IMR-90 (cell line): ENCODE measurements around the gene HINT2. TPM values are rescaled to one million over a fixed set of nuclear protein-coding genes. Genes with fewer than 3 reads are reported as not detected.

Source experiments
- ATAC-seq: fragments of 200-7000 bp; cut with Tn5 transposase; 2 replicates; pipeline ENCODE4 v1.9.1; 2020; ENCODE audit warnings: low read depth, mild to moderate bottlenecking, moderate library complexity
- BruUV-seq: library from RNA; stranded (reverse); fragments of 400-500 nt; replicated peaks from 2 replicates; lab custom pipeline; 2021; lab: Mats Ljungman, UMichigan
- CTCF ChIA-PET: fragments of 300-600 bp; formaldehyde crosslinking; extraction: SDS; loops from one replicate; lab custom pipeline; 2021; ENCODE audit warnings: antibody characterized with exemption; lab: Yijun Ruan, JAX
- POLR2A ChIA-PET: fragments of 300-600 bp; sonication (Branson Sonifier 250); formaldehyde crosslinking; loops from one replicate; lab custom pipeline; 2022; ENCODE audit warnings: antibody characterized with exemption; ENCODE audit not compliant: unreplicated experiment; lab: Charles Lee
- DNase-seq: peaks from one replicate; pipeline ENCODE4 v3.0.0; 2013
- H2AFZ ChIP-seq: replicated peaks from 2 replicates; pipeline ENCODE3; 2013; ENCODE audit warnings: low read length, mild to moderate bottlenecking; ENCODE audit not compliant: poor library complexity
- H2AK5ac ChIP-seq: 2 replicates; pipeline ENCODE4 v1.6.1; 2013; ENCODE audit warnings: low read depth, low read length, inconsistent platforms
- H2AK9ac ChIP-seq: replicated peaks from 2 replicates; pipeline ENCODE3; 2013; ENCODE audit warnings: mild to moderate bottlenecking, low read depth, low read length, moderate library complexity; ENCODE audit not compliant: poor library complexity
- H2BK120ac ChIP-seq: 2 replicates; pipeline ENCODE4 v1.6.1; 2013; ENCODE audit warnings: low read depth, low read length, inconsistent platforms
- H2BK15ac ChIP-seq: 3 replicates; pipeline ENCODE4 v1.6.1; 2013; ENCODE audit warnings: low read depth, low read length, inconsistent platforms
- H2BK20ac ChIP-seq: 2 replicates; pipeline ENCODE4 v1.6.1; 2013; ENCODE audit warnings: low read depth, mild to moderate bottlenecking, inconsistent platforms, low read length, moderate library complexity
- H2BK5ac ChIP-seq: 2 replicates; pipeline ENCODE4 v1.6.1; 2013; ENCODE audit warnings: mild to moderate bottlenecking, low read depth, low read length, inconsistent platforms; ENCODE audit not compliant: poor library complexity, severe bottlenecking
- H3K14ac ChIP-seq: replicated peaks from 2 replicates; pipeline ENCODE4 v1.6.1; 2013; ENCODE audit warnings: low read depth, low read length, inconsistent platforms
- H3K18ac ChIP-seq: 2 replicates; pipeline ENCODE4 v1.6.1; 2013; ENCODE audit warnings: low read depth, low read length, control low read depth
- H3K23ac ChIP-seq: 2 replicates; pipeline ENCODE4 v1.6.1; 2013; ENCODE audit warnings: low read depth, low read length, inconsistent platforms
- H3K27ac ChIP-seq: 2 replicates; pipeline ENCODE4 v1.5.1; 2013; ENCODE audit warnings: mild to moderate bottlenecking, control low read depth, low read length; ENCODE audit not compliant: insufficient read depth
- H3K27me3 ChIP-seq: 2 replicates; pipeline ENCODE4 v1.6.1; 2013; ENCODE audit warnings: low read length; ENCODE audit not compliant: control insufficient read depth, insufficient read depth
- H3K36me3 ChIP-seq: 2 replicates; pipeline ENCODE4 v1.6.1; 2013; ENCODE audit warnings: low read length, mixed read lengths; ENCODE audit not compliant: control insufficient read depth, insufficient read depth
- H3K4ac ChIP-seq: 2 replicates; pipeline ENCODE4 v1.6.1; 2013; ENCODE audit warnings: low read depth, low read length, inconsistent platforms
- H3K4me1 ChIP-seq: 2 replicates; pipeline ENCODE4 v1.6.1; 2013; ENCODE audit warnings: low read length, mixed read lengths; ENCODE audit not compliant: control insufficient read depth, insufficient read depth
- H3K4me2 ChIP-seq: 2 replicates; pipeline ENCODE4 v1.6.1; 2013; ENCODE audit warnings: low read depth, mild to moderate bottlenecking, control low read depth, low read length, moderate library complexity
- H3K4me3 ChIP-seq: 2 replicates; pipeline ENCODE4 v1.5.1; 2013; ENCODE audit warnings: low read depth, mild to moderate bottlenecking, control low read depth, low read length, moderate library complexity; ENCODE audit not compliant: insufficient read depth
- H3K56ac ChIP-seq: 2 replicates; pipeline ENCODE4 v1.6.1; 2013; ENCODE audit warnings: low read length, inconsistent platforms; ENCODE audit not compliant: insufficient read depth; ENCODE audit errors: extremely low read depth
- H3K79me1 ChIP-seq, 2 experiments: 2 replicates each; pipeline ENCODE4 v1.6.1; 2013; ENCODE audit warnings: low read length in 2 of 2, inconsistent platforms in 1 of 2, low read depth in 1 of 2
- H3K9ac ChIP-seq: 2 replicates; pipeline ENCODE4 v1.6.1; 2013; ENCODE audit warnings: low read depth, low read length, control low read depth
- H3K9me1 ChIP-seq: 2 replicates; pipeline ENCODE4 v1.6.1; 2013; ENCODE audit warnings: low read length, inconsistent platforms; ENCODE audit not compliant: insufficient read depth
- H3K9me3 ChIP-seq: 2 replicates; pipeline ENCODE4 v1.6.1; 2013; ENCODE audit warnings: low read length; ENCODE audit not compliant: control insufficient read depth, insufficient read depth
- H4K20me1 ChIP-seq: 2 replicates; pipeline ENCODE4 v1.6.1; 2013; ENCODE audit warnings: low read length, inconsistent platforms; ENCODE audit not compliant: insufficient read depth
- H4K5ac ChIP-seq: 2 replicates; pipeline ENCODE4 v1.6.1; 2013; ENCODE audit warnings: mild to moderate bottlenecking, low read depth, low read length, control low read depth
- H4K8ac ChIP-seq, 2 experiments: 2 replicates each; pipeline ENCODE4 v1.6.1; 2013; ENCODE audit warnings: low read depth in 2 of 2, low read length in 2 of 2, control low read depth in 1 of 2, inconsistent platforms in 1 of 2
- H4K91ac ChIP-seq: 2 replicates; pipeline ENCODE4 v1.6.1; 2013; ENCODE audit warnings: low read depth, low read length, inconsistent platforms; ENCODE audit not compliant: insufficient read depth
- BHLHE40 ChIP-seq: fragments of 150-350 bp; IDR thresholded peaks from 2 replicates; pipeline ENCODE4 v1.6.1; 2016; ENCODE audit warnings: mild to moderate bottlenecking, low read depth, low read length
- CEBPB ChIP-seq: IDR thresholded peaks from 2 replicates; pipeline ENCODE4 v1.6.1; 2012; ENCODE audit warnings: low read depth, low read length, improper control_type of control experiment
- CHD1 ChIP-seq: IDR thresholded peaks from 2 replicates; pipeline ENCODE4 v1.6.1; 2012; ENCODE audit warnings: low read depth, low read length, improper control_type of control experiment
- CTCF ChIP-seq: conservative IDR thresholded peaks from 2 replicates; pipeline ENCODE4 v1.5.1; 2012; ENCODE audit warnings: mild to moderate bottlenecking, low read depth, low read length, improper control_type of control experiment
- FOS ChIP-seq: fragments of 150-350 bp; IDR thresholded peaks from 2 replicates; pipeline ENCODE4 v1.6.1; 2016; ENCODE audit warnings: low read depth, low read length
- MAFK ChIP-seq: IDR thresholded peaks from 2 replicates; pipeline ENCODE4 v1.6.1; 2012; ENCODE audit warnings: low read depth, low read length, improper control_type of control experiment
- MAZ ChIP-seq: IDR thresholded peaks from 2 replicates; pipeline ENCODE4 v1.6.1; 2012; ENCODE audit warnings: low read depth, mild to moderate bottlenecking, low read length, improper control_type of control experiment, moderate library complexity, borderline replicate concordance
- MXI1 ChIP-seq: IDR thresholded peaks from 2 replicates; pipeline ENCODE4 v1.6.1; 2012; ENCODE audit warnings: low read depth, mild to moderate bottlenecking, low read length, moderate library complexity, borderline replicate concordance
- POLR2A ChIP-seq: IDR thresholded peaks from 2 replicates; pipeline ENCODE4 v1.6.1; 2012; ENCODE audit warnings: mild to moderate bottlenecking, low read depth, low read length
- RAD21 ChIP-seq: IDR thresholded peaks from 2 replicates; pipeline ENCODE4 v1.6.1; 2012; ENCODE audit warnings: low read length, improper control_type of control experiment
- RCOR1 ChIP-seq: IDR thresholded peaks from 2 replicates; pipeline ENCODE4 v1.6.1; 2012; ENCODE audit warnings: mild to moderate bottlenecking, low read length, improper control_type of control experiment; ENCODE audit not compliant: insufficient replicate concordance
- RFX5 ChIP-seq: IDR thresholded peaks from 2 replicates; pipeline ENCODE4 v1.8.0; 2012; ENCODE audit warnings: low read depth, mild to moderate bottlenecking, low read length, moderate library complexity
- SMC3 ChIP-seq: fragments of 150-350 bp; IDR thresholded peaks from 2 replicates; pipeline ENCODE4 v1.6.1; 2016; ENCODE audit warnings: low read depth, mild to moderate bottlenecking, antibody characterized with exemption, low read length, moderate library complexity
- USF2 ChIP-seq: fragments of 150-350 bp; IDR thresholded peaks from 2 replicates; pipeline ENCODE4 v1.6.1; 2017; ENCODE audit warnings: mild to moderate bottlenecking, antibody characterized with exemption, low read length, low read depth
- WGBS, 2 experiments: methylation state at CpG; one replicate each; pipeline versions ENCODE4 v1.1.5 to v1.1.7; 2013; ENCODE audit warnings: missing lambda C conversion rate in 2 of 2; ENCODE audit not compliant: insufficient read length in 1 of 2; ENCODE audit errors: extremely low coverage in 2 of 2; 5-methylcytosine and 5-hydroxymethylcytosine counted together
- dilution Hi-C: fragments of 300-500 bp; cut with HindIII; formaldehyde crosslinking; loops from one replicate; pipeline ENCODE4 v1.14.3; 2018; ENCODE audit warnings: low sequenced_read_pairs; ENCODE audit not compliant: unreplicated experiment
- in situ Hi-C: fragments of 300-500 bp; cut with MboI; formaldehyde crosslinking; loops from 3 replicates; pipeline ENCODE4 v1.14.3; 2019; ENCODE audit warnings: low sequenced_read_pairs, inconsistent platforms, mixed read lengths
- intact Hi-C: fragments of 100-400 bp; cut with micrococcal nuclease; formaldehyde crosslinking; loops from 2 replicates; pipeline ENCODE4 v1.10.0; 2022
- polyA plus RNA-seq, 3 experiments: library from polyadenylated mRNA; depleted of rRNA; stranded (reverse); fragments of >200 nt; gene quantifications; 2 replicates each; pipeline ENCODE4 v1.2.3, GENCODE V29; 2012; ENCODE audit warnings: low replicate concordance in 1 of 3
- total RNA-seq: library from RNA; depleted of rRNA; stranded (reverse); fragments of >200 nt; gene quantifications from 2 replicates; pipeline ENCODE4 v1.2.3, GENCODE V29; 2012

HINT2 gene
- total and polyA plus RNA-seq, 2 of the 4 experiments (the other 2 are of a cell fraction): 7.5 to 20.6 TPM

GRCh38 chr9:35790385-35791296, 24.2 kb downstream of the HINT2 start:
- H4K91ac ChIP-seq: peak overlapping the region; percentile 82; the same call in 1 of the 2 replicates
- no peaks in the 10 kb centered on the region for H4K20me1 ChIP-seq
- no peaks in the 10 kb centered on the region for H3K36me3 ChIP-seq
- dilution Hi-C loops: no loop called here
- H3K9ac ChIP-seq: peak overlapping the region; percentile 62
- DNase-seq: peak; percentile 83
- H3K18ac ChIP-seq: peak overlapping the region; percentile 71
- peaks cover 5% of the 10 kb centered on the region for H3K27me3 ChIP-seq
- peak overlapping the region; percentile 96 to 99 for H4K8ac ChIP-seq
- H3K56ac ChIP-seq: no peak overlapping the region; the same call in 1 of the 2 replicates
- intact Hi-C loops: loop anchor here (1.0 to 2.0 kb wide), 5 partner anchors 22 to 155 kb away; partner anchors contain the start of gene SPAG8
- in situ Hi-C loops: no loop called here
- ChIA-PET POLR2A (interaction anchor here (0.8 kb wide), 1 partner anchor 92 kb away, joined by 3 read pairs; no protein-coding TSS in a partner anchor), CTCF (interaction anchor here (0.6 to 2.1 kb wide), 27 partner anchors 13 to 251 kb away, joined by 3 to 25 read pairs (median 3); partner anchors contain the start of genes OR13J1 and SPAG8)
- H2BK20ac ChIP-seq: peak overlapping the region; percentile 68
- H3K4ac ChIP-seq: peak overlapping the region; percentile 99
- ATAC-seq: peak; percentile 85
- peak overlapping the region; percentile 69 for H2BK5ac ChIP-seq
- H2AFZ ChIP-seq: peak overlapping the region; percentile 93
- peaks cover 29% of the 10 kb centered on the region for H3K9me1 ChIP-seq
- BruUV-seq: no TSS peak
- peak overlapping the region; percentile 68 for H3K27ac ChIP-seq
- H3K4me3 ChIP-seq: no peak overlapping the region
- peak overlapping the region; percentile 79 for H2BK120ac ChIP-seq
- H3K79me1 ChIP-seq: peaks cover 22 to 40% of the 10 kb centered on the region in 2 experiments
- peak overlapping the region; percentile 54; the same call in 1 of the 2 replicates for H3K4me2 ChIP-seq
- no peaks in the 10 kb centered on the region for H3K9me3 ChIP-seq
- 58% methylated on average over 11 of the region's 37 CpGs; no CpG with 5 or more reads in 1 of the 2 experiments for WGBS, 2 experiments
- peaks cover 28% of the 10 kb centered on the region for H3K4me1 ChIP-seq
- H4K5ac ChIP-seq: peak overlapping the region; percentile 100
- H2BK15ac ChIP-seq: peak overlapping the region; percentile 64; the same call in 2 of the 3 replicates
- peak overlapping the region; percentile 82 for H3K14ac ChIP-seq
- H2AK9ac ChIP-seq: peak overlapping the region; percentile 97
- peak overlapping the region; percentile 75 for H2AK5ac ChIP-seq
- peak overlapping the region; percentile 91; the same call in 1 of the 2 replicates for H3K23ac ChIP-seq
- TF ChIP-seq POLR2A: peak; percentile 47; the same call in 1 of the 2 replicates
- no peak for TF ChIP-seq RCOR1
- peak; percentile 97 for TF ChIP-seq CTCF
- TF ChIP-seq MAFK: peak; percentile 12; the same call in 1 of the 2 replicates
- TF ChIP-seq MAZ: peak; percentile 76
- no peak for TF ChIP-seq RFX5
- no peak for TF ChIP-seq BHLHE40
- no peak for TF ChIP-seq USF2
- no peak for TF ChIP-seq MXI1
- no peak for TF ChIP-seq CHD1
- peak; percentile 99 for TF ChIP-seq RAD21
- TF ChIP-seq CEBPB: no peak
- peak; percentile 78 for TF ChIP-seq SMC3
- no peak for TF ChIP-seq FOS
